DMS153 treated with DMSO at 0.1 percent for 48 hours (cell line): ENCODE measurements around the gene AMIGO2.
"Not testable (repeated sequence)": the region's sequence is repeated elsewhere in the genome, so short reads cannot be mapped to it uniquely, and the experiment has no call there.

Experiments used
- DNase-seq: peaks from one replicate; lab custom pipeline; 2025; ENCODE audit not compliant: unreplicated experiment; lab: John Stamatoyannopoulos, UW

The AMIGO2 gene, protein sequence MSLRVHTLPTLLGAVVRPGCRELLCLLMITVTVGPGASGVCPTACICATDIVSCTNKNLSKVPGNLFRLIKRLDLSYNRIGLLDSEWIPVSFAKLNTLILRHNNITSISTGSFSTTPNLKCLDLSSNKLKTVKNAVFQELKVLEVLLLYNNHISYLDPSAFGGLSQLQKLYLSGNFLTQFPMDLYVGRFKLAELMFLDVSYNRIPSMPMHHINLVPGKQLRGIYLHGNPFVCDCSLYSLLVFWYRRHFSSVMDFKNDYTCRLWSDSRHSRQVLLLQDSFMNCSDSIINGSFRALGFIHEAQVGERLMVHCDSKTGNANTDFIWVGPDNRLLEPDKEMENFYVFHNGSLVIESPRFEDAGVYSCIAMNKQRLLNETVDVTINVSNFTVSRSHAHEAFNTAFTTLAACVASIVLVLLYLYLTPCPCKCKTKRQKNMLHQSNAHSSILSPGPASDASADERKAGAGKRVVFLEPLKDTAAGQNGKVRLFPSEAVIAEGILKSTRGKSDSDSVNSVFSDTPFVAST

DNA sequence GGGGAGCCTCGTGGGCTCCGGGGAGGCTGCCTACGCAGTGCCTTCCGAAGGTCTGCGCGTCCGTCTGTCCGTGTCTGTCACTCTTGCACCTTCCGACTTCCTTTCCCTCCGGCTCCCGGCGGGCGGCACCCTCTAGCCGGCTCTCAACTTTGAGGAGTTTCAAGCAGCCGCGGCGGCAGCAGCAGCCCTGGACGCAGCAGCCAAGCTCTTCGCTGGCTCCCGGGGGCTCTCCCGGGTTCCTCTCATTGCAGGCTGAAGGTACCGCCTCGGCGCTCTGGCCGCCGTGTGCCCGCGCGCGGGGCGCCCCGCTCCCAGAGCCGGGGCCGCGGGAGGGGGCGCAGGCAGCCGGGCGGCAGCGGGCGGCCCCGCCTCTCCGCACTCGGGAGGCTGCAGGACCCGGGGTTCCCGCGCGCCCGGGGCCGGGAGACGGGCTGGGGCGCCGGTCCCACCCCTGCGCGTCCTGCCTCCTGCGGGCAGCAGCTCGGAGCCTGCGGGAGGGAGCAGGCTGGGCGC is at the start of gene AMIGO2, which contains the start of gene PCED1B:
Gene AMIGO2 (minus strand): TSS at position 492 of the 513 bp plus-strand sequence. CDS start 957 bp downstream, outside the sequence.
Gene PCED1B (plus strand): TSS at position 154 of the 513 bp plus-strand sequence. CDS start 155,443 bp downstream, outside the sequence.
- peak; percentile 39 for DNase-seq

DNA sequence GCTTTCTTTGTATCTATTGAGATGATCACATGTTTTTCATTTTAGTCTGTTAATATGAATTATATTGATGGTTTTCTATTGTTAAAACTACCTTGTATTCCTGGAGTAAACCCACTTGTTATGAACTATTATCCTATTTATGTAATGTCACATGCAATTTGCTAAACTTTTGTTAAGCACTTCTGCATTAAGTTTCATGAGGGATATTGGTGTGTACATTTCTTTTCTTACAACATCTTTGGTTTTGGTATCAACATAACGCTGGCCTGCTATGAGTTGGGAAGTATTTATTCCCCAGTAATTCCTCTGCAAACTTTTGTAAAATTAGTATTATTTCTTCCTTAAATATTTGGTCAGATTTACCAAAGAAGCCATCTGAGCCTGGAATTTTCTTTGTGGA is 46.5 kb upstream of the AMIGO2 start:
- DNase-seq, result no peak

DNA sequence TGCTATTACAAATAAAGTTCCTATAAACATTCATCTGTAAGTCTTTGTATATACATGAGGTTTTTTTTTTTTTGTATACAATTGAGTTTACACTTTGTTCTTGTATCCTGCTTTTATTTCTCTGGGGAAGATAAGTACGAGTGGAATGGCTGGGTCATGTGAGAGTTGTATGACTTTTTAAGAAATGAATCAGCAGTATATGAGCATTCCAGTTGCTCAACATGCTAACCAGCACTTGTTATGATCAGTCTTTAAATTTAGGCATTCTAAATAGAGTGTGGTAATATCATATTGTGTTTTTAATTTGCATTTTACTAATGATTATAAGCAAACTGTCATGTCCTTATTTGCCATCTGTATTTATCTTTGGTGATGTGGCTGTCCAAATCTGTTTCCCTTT is 44.7 kb upstream of the AMIGO2 start:
- no peak for DNase-seq

DNA sequence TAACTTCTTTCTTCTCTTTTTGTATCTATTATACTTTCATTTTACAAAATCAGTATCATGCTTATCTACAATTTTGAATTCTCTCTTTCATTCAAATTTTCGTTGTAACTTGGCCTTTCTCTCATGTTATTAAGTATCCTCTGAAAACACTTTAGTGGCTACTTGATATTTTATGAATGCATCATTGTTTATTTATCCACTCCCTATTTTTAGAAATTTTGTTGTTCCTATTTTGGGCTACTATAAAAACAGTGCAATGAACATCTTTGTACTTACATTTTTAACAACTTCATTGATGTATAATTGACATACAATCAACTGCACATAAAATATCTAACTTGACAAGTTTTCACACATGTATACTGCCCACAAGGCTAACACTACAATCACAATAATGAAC is 44.0 kb upstream of the AMIGO2 start:
- DNase-seq, result no peak

DNA sequence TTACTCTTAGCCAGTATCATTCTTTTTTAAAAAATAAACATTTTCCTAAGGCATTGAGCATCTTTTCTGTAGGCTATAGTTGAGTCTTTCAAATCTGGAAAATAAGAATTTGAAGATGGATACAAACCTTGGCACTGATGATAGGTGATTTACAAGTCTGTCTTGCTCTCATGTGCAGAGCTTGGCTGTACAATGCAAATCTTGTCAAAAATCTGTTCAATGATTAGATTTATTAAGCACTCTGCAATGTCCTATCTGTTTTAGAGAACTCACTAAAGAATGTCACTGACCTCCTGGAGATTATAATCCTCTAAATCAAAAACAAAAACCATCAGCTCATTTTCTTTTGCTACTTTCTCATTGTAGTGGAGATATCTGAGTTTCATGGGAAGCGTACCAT is 42.8 kb upstream of the AMIGO2 start:
- DNase-seq, result no peak

DNA sequence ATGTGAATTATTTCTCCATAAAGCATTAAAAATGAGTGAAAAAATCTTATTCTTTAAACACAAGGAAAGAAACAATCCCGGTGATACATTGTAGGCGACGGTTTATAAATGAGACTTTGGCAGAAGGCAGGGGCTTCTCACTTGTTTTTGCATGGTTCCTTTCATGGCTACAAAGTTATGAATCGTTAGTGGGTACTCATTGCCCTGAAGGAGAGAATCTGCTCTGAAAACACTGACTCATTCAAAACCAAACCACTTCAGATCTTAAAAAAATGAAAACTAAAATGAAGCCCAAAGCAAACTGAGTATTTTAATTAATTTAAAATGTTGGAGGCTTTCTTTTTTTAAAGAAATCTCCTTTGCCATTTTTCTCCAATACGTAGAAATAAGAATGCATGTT is 41.4 kb upstream of the AMIGO2 start:
- no peak for DNase-seq

DNA sequence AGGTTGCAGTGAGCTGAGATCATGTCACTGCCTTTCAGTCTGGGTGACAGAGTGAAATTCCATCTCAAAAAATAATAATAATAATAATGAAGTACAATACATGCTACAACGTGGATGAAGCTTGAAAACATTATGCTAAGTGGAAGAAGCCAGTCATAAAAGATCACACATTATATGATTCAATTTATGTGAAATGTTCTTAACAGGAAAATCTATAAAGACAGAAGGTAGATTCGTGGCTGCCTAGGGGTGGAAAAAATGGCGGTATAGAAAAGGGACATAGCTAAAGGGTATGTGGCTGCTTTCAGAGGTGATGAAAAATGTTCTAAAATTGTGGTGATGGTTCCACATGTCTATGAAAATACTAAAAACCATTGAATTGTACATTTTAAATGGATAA is 41.0 kb upstream of the AMIGO2 start:
- DNase-seq, result no peak

DNA sequence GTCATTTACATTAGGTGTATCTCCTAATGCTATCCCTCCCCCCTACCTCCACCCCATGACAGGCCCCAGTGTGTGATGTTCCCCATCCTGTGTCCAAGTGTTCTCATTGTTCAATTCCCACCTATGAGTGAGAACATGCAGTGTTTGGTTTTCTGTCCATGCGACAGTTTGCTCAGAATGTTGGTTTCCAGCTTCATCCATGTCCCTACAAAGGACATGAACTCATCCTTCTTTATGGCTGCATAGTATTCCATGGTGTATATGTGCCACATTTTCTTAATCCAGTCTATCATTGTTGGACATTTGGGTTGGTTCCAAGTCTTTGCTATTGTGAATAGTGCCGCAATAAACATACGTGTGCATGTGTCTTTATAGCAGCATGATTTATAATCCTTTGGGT is 37.5 kb upstream of the AMIGO2 start:
- not testable (repeated sequence) for DNase-seq

DNA sequence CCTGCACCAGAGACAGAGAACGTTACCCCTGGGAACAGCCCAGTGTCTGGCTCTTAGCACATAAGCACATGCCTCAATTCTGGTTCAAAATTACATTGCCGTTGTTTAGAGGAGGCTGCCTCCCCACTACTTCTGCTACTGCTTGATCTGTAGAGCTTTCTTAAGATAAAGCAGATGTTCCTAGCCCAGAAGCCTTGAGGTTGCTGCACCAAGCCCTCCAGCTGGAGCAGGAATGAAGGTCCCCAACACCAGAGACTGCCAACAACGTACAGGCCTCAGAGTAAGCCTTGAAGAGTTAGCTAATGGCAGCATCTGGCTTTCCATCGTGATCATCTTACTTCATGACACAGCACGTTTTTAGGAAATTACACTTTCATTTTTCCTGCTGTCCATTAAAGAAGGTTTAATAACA is 34.7 kb upstream of the AMIGO2 start:
- DNase-seq, result no peak

DNA sequence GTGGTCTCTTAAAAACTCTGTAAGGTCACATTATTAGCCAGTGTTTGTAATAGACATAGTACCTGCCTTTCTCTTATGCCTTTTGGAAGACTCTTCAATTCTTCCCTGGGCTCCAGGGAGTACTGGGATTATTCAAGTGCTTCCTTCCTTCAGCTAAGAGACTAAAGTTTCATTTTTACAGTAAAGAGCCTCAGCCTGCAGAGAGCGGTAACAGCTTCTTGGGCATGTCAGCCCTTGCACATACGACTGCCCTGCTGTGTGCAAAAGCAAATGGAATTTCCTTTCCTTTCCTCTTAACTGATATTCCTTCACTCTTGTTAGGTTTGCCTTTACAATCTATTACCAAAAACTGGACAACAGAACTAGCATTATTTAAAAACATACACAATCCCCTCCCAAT is 32.9 kb upstream of the AMIGO2 start:
- no peak for DNase-seq

DNA sequence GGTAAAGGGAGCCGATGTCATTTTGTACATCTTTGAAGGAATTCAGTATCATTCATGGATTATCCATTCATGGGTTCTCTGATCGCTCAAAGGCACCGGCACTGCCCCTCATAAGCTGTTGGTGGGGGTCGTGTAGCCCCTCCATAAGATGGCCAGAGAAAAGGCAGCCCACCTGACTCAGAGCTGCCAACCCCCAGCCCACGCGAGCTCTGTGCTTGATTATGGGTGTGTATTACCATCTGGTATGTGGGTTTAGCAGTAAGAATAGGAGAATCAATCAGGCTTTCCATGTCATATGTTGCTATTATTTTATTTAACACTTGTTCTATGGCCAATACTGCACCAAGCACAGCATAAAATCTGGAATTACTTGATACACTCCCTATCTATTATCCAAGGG is 32.1 kb upstream of the AMIGO2 start:
- DNase-seq, result no peak

DNA sequence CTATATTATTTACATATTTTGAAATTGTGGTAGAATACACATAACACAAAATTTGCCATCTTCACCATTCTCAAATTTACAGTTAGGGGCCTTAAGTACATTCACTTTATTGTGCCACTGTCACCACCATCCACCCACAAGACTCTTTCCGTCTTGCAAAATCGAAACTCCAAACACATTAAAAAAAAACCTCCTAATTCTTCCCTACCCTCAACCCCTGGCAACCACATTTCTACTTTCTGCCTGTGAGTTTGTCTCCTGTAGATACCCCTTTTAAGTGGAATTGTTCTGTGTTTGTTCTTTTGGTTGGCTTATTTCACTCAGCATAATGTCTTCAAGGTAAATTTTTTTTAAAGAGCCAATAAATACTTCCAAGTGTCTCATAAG is 31.6 kb upstream of the AMIGO2 start:
- DNase-seq, result no peak

DNA sequence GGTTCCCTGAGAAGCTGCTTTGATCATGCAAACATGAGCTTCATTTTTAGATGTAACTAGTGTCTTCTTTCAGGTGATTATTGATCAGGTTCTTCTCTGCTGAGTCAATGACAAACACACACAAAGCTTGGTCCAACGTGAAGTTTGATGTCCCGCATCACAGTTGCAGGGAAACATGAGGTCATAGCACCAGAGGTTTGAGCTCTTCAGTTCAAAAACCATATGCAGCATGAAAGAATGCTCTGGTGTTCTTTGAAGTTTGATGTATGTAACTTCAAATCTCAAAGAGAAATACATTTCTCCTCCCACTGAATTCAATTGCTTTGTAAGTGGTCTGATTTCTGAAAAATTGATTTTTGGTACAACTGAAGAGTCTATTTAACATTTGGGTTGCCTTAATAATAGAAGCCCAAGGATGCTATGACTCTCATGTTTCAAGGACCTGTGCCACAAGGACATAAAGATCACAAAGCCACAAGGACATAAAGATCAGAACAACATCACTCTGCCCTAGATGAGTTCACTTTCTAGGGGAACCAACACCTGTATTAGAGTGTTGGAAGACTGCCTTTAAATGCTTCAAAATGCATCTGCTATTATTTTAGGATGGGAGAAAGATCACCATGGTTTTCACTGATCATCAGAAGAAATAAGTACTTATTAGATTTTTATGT is 31.1 kb upstream of the AMIGO2 start:
- DNase-seq, result no peak

DNA sequence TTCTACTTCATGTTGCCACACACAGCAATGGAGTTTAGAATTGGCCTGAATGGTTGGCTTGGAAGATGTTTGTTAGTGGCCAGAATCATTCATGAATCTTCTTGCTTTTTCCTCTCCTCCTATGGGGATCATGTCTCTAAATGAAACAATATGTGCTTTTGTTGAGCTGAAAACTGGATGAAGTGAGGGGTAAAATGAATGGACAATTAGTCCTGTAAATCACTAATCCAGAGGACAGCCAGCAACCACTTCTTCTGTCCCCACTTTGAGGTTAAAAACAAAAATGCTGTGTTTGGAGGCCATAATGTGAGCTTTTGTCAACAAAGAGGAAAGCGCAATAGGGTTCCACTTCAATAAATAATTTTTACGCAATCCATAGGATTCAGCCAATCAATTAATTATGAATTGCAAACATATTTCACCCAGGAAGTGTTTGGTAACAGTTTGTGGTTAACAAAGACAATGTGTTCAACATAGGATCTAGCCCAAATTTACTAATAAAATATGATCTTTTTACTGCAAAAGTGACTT is 30.3 kb upstream of the AMIGO2 start:
- no peak for DNase-seq

DNA sequence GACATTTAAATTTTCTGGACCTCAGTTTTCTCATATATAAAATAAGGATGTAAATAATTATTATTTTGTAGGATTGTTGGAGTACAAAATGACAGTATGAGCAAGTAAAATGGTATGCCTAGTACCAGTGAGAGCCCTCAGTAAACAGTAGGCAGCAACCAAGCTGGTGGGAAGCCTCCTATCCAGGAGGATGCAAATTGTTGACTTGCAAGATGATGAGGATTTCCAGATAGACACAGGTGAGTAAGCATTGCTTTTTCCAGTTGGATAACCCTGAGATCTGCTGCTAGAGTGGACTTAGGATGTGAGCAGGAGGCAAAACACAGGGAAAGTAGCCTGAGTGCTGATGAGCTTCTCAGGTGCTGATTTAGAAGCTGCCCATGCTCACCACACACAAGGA is 28.2 kb upstream of the AMIGO2 start:
- no peak for DNase-seq

DNA sequence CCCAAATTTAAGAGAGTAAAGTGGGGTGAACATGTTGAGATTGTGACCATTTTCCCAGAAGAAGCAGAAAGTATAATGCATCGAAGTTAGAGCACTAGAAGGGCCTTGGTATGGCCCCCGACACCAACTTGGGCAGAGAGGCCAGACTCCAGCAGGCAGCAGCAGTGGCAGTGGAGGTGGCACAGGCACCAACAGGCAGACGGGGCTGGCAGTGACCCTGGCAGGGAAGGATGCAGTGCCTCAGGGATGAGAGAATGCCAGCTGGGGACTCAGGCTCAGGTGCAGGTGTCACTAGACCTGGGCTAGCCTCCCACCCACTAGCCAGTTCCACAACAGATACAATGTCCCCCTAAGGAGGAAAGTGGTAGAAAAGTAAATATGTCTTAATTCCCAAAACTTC is 27.7 kb upstream of the AMIGO2 start:
- DNase-seq, result no peak

DNA sequence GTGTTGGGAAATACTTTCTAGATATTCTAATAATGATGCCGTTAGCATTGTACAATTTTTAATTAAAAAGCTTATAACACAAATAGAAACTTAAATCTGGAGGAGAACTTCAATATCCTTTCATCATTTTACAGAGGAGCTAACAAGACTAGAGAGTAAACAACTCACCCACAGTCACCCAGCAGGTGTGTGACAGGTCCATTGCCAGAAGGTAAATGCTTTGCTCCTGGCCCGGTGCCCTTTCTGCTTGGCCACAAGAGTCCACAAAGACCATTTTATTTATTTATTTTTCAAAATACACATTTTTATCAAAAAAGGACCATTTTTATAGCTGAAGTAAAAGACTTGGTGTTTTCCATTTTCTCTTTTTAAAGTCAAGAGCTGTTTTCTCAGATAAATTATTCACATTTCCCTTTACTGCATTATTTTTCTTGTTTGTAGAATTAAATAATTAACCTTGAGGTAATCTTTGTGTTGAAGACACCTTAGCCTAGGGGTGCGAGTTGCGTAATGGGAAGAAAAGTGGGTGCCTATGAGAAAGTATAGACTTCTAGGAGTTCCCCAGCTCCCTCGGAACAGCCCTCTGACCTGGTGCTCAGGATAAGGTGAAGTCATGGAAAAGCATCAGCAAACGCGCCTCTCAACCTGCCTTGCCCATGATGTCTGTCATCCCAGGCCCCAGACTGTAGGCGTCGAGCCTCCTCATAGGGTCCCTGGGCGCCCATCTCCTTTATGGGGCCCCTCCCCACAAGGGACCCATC is 26.3 kb upstream of the AMIGO2 start:
- DNase-seq, result peak; percentile 54

DNA sequence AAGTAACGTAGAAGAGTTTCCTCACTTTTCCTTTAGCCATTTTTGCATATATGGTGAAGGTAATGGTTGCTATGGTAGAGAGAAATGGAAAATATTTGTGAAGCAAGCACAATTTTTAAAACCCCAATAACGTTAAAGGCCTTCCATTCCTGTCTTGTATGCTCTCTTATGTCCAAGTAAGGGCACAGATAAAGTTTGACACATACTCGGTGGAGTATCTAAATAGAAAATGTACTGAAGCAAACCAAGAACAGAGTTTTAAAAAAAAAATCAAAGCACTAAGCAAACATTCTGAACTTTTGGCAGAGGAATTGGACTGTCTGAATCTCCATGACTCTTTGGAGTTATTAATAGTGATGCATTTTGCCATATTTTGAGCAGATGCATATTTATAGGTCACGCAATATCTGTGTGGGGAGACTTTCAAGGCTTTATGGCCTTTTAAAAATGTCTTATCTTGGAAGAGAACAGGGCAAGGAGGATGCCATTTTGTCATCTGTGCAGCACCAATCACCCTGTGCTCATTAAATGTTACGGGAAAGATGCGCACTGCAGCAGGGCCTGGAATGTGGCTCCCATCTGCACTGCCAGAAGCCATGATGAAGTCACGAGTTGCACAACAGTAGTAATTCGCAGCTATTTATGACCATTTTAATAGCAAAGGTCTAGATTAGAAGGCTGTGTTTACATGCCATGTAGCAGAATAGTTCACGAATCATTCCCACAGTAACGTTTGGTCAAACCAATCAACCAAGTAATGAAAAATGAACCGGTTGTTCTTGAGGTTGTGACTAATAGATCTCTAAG is 23.3 kb upstream of the AMIGO2 start:
- no peak for DNase-seq

DNA sequence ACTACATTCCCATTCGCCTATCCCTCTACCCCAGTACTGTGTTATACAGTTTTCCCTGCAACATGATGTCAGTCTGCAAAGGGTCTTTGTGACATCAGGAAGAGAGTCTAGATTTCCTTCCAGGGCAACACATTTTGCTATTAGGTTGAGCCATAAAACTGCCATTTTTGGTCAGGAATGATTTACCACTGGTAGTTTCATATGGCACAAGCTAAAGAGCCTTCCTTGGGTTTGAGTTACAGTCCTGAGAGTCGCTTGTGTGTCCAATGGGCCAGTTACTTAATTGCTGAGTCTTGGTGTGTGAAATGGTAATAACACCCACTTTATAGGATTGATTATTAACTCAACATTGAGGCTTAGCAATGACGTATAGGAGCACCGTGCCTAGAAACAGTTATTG is 22.6 kb upstream of the AMIGO2 start:
- no peak for DNase-seq

DNA sequence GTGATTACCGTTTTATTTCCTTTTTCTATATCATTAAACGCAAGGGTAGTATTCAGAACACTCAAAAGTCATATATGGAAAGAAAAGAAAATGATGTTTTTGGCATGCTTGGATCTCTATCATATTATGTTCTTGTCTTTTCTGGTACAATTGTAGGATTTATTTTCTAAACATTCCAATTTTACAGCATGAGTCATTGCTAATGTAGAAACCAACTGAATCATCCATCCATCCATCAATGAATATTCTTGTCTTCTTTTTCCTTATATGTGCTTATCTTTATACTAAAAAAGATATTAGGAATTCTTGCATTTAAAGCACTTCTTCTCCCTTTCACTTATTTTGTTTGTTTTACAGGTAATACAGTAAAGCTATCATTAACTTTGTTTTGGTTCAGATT is 20.4 kb upstream of the AMIGO2 start:
- no peak for DNase-seq
